CD14-positive monocyte (primary cell): Measurements from ENCODE around the gene SNRPA1. TPM values are rescaled to one million over a fixed set of nuclear protein-coding genes. Genes with fewer than 3 reads are reported as not detected.

Experiments used
- DNase-seq, 3 donors: peaks; one replicate each; pipeline ENCODE4 v3.0.0-alpha.2; 2011 to 2022
- H2AFZ ChIP-seq: 2 replicates; pipeline ENCODE4 v1.6.0; 2012; ENCODE audit warnings: mild to moderate bottlenecking, low read depth, low read length, inconsistent platforms; ENCODE audit not compliant: insufficient read depth, poor library complexity, severe bottlenecking
- H3K27ac ChIP-seq, 2 donors: 1 replicate in 1 of 2; 2 replicates in 1 of 2; pipeline ENCODE4 v1.5.1; 2012 to 2013; ENCODE audit warnings: low read length in 2 of 2, control low read depth in 1 of 2, inconsistent platforms in 1 of 2, low read depth in 1 of 2, mild to moderate bottlenecking in 1 of 2
- H3K27me3 ChIP-seq, 2 donors: one replicate each; pipeline versions ENCODE4 v1.6.0 to v1.6.1; 2011 to 2013; ENCODE audit warnings: low read length in 2 of 2; ENCODE audit not compliant: control insufficient read depth in 2 of 2, insufficient read depth in 2 of 2
- H3K36me3 ChIP-seq, 2 donors: replicated peaks in 1 of 2; 1 replicate in 1 of 2; 2 replicates in 1 of 2; pipeline versions ENCODE4 v1.5.1 to v1.6.1; 2012 to 2013; ENCODE audit warnings: low read length in 2 of 2, control low read depth in 1 of 2, inconsistent platforms in 1 of 2, mild to moderate bottlenecking in 1 of 2; ENCODE audit not compliant: insufficient read depth in 2 of 2, control insufficient read depth in 1 of 2
- H3K4me1 ChIP-seq, 2 donors: 1 replicate in 1 of 2; 2 replicates in 1 of 2; pipeline versions ENCODE4 v1.5.1 to v1.6.1; 2012 to 2013; ENCODE audit warnings: low read length in 2 of 2, control low read depth in 1 of 2, inconsistent platforms in 1 of 2, mild to moderate bottlenecking in 1 of 2, moderate library complexity in 1 of 2; ENCODE audit not compliant: insufficient read depth in 2 of 2, control insufficient read depth in 1 of 2
- H3K4me2 ChIP-seq: replicated peaks from 2 replicates; pipeline ENCODE3; 2012; ENCODE audit warnings: low read length, moderate library complexity, mild to moderate bottlenecking; ENCODE audit not compliant: poor library complexity, severe bottlenecking; ENCODE audit errors: extremely low read depth
- H3K4me3 ChIP-seq, 3 experiments: fragments of 200-600 bp in 1 of 3; sonication (generic) in 1 of 3; replicated peaks in 1 of 3; 1 replicate in 2 of 3; 2 replicates in 1 of 3; pipeline ENCODE4 v1.5.1; 2011 to 2013; ENCODE audit warnings: low read length in 3 of 3, mild to moderate bottlenecking in 3 of 3, control low read depth in 2 of 3, low read depth in 2 of 3, inconsistent platforms in 1 of 3, moderate library complexity in 1 of 3
- H3K79me2 ChIP-seq: 2 replicates; pipeline ENCODE4 v1.6.0; 2012; ENCODE audit warnings: mild to moderate bottlenecking, control low read depth, inconsistent platforms, low read length, moderate library complexity; ENCODE audit not compliant: insufficient read depth
- H3K9ac ChIP-seq: 2 replicates; pipeline ENCODE4 v1.6.0; 2017; ENCODE audit warnings: low read length, mild to moderate bottlenecking; ENCODE audit not compliant: insufficient read depth, poor library complexity, severe bottlenecking
- H3K9me3 ChIP-seq, 2 donors: replicated peaks in 1 of 2; 1 replicate in 1 of 2; 2 replicates in 1 of 2; pipeline versions ENCODE4 v1.5.1 to v1.6.1; 2012 to 2013; ENCODE audit warnings: low read length in 2 of 2, control low read depth in 1 of 2; ENCODE audit not compliant: control insufficient read depth in 1 of 2, insufficient read depth in 1 of 2
- H4K20me1 ChIP-seq: 2 replicates; pipeline ENCODE4 v1.6.0; 2012; ENCODE audit warnings: mild to moderate bottlenecking, low read length, control low read depth, moderate library complexity; ENCODE audit not compliant: insufficient read depth
- H3K27ac Mint-ChIP-seq, 7 donors: one replicate each; pipeline ENCODE4 v1.8.0; 2020; ENCODE audit warnings: mild to moderate bottlenecking in 7 of 7, mixed read lengths in 7 of 7, moderate library complexity in 6 of 7, inconsistent platforms in 2 of 7
- H3K27me3 Mint-ChIP-seq, 3 donors: one replicate each; pipeline ENCODE4 v1.8.0; 2021 to 2022; ENCODE audit warnings: low read depth in 3 of 3, mild to moderate bottlenecking in 3 of 3, mixed read lengths in 3 of 3, moderate library complexity in 3 of 3, inconsistent platforms in 1 of 3
- H3K36me3 Mint-ChIP-seq, 2 donors: one replicate each; pipeline ENCODE4 v1.8.0; 2020; ENCODE audit warnings: mixed read lengths in 2 of 2, inconsistent platforms in 1 of 2, mild to moderate bottlenecking in 1 of 2
- H3K4me1 Mint-ChIP-seq: one replicate; pipeline ENCODE4 v1.8.0; 2020; ENCODE audit warnings: mild to moderate bottlenecking, mixed read lengths
- H3K4me3 Mint-ChIP-seq, 2 donors: one replicate each; pipeline ENCODE4 v1.8.0; 2020; ENCODE audit warnings: mild to moderate bottlenecking in 2 of 2, mixed read lengths in 2 of 2, moderate library complexity in 1 of 2
- H3K9me3 Mint-ChIP-seq, 7 donors: one replicate each; pipeline ENCODE4 v1.8.0; 2020 to 2022; ENCODE audit warnings: mixed read lengths in 7 of 7, mild to moderate bottlenecking in 6 of 7, moderate library complexity in 6 of 7, inconsistent platforms in 2 of 7
- WGBS: methylation state at CpG from one replicate; pipeline ENCODE4 v1.1.5; 2013; ENCODE audit warnings: missing lambda C conversion rate; ENCODE audit not compliant: insufficient coverage; 5-methylcytosine and 5-hydroxymethylcytosine counted together
- intact Hi-C, 2 donors: fragments of 100-400 bp; cut with micrococcal nuclease; formaldehyde crosslinking; loops; one replicate each; pipeline versions ENCODE4 v1.15.0 to v1.15.1; 2023
- polyA plus RNA-seq, 3 donors: library from polyadenylated mRNA; depleted of rRNA in 1 of 3; unstranded in 2 of 3; stranded (reverse) in 1 of 3; fragments of 300-500 nt in 2 of 3; fragments of >200 nt in 1 of 3; fragmentation: Illumina TruSeq in 2 of 3; gene quantifications; 1 replicate in 2 of 3; 2 replicates in 1 of 3; pipeline ENCODE4 v1.2.3, GENCODE V29; 2012 to 2021
- TF ChIP-seq, protein P1 (sequence below): fragments of 200-600 bp; IDR thresholded peaks from one replicate; pipeline ENCODE4 v1.8.0; 2022; ENCODE audit warnings: antibody characterized with exemption, mild to moderate bottlenecking

The SNRPA1 gene
- polyA plus RNA-seq, 3 donors, result 23.8 to 65.5 (median 35.4) TPM

DNA sequence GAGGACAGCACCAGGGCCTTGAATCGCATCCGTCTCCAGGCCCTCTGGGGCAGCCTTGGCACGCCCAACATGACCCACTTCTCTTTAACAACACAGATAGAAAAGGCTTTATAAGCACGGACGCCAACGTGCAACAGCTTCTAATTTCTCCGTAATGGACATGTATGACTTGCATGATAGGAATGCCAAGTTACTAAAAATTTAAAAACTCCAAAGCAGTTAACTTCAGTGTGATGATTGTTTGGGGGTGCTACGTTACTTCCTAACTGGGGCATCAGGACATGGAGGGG is 30.9 kb upstream of the SNRPA1 start:
- H3K79me2 ChIP-seq, result no peaks in the 10 kb centered on the region

DNA sequence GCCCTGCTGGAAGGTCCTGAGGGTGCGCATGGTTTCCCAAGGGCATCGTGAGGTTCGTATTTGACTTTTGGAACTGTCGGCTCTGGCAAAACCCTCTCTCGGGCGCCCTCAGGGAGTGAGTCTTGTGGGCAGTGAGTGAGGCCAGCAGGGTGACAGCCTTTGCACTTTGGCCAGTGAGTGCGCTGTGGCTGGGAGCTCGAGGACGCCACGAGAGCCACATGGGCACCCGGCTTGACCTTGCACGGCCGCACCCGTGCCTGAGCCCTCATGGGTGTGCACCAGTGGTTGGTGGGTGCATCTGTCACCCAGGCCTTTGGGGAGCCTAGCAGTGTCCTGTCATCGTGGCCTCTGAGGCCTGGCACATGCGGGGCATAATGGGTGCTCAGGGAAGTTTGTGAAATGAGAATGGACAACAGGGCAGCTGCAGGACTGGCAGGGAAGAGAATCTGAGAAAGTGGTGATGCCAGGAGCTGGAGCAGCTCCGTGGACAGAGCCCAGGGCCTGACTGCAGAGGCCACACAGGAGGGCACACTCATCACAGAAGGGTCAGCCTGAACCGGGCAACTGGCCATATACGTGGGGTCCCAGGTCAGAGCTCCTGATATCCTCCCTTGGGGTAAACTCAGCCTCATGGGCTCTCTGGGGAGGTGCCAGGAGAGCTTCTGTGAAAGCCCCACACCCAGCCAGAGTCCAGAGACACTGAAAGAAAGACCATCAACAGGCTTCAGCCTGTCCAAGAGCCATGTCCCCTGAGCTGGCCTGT is 30.4 kb upstream of the SNRPA1 start:
- no peaks in the 10 kb centered on the region for H4K20me1 ChIP-seq
- no peaks in the 10 kb centered on the region for H3K36me3 ChIP-seq
- H3K4me2 ChIP-seq, result no peak overlapping the region
- H3K9ac ChIP-seq, result no peak overlapping the region
- Mint-ChIP-seq H3K27me3 (peaks cover 25 to 52% (median 27%) of the 10 kb centered on the region in 3 donors), H3K36me3 (peaks cover 0 to 2% of the 10 kb centered on the region in 2 donors), H3K4me1 (peaks cover 12% of the 10 kb centered on the region), H3K27ac (peak overlapping the region in 1 of 7 donors; percentile 25), H3K9me3 (peaks cover 0 to 5% (median 2%) of the 10 kb centered on the region in 7 donors), H3K4me3 (no peak overlapping the region)
- H3K4me3 ChIP-seq, result no peak overlapping the region
- H3K79me2 ChIP-seq, result no peaks in the 10 kb centered on the region
- DNase-seq, result no peak
- no peak overlapping the region for H2AFZ ChIP-seq
- peaks cover 0 to 3% of the 10 kb centered on the region in 2 donors for H3K27me3 ChIP-seq
- TF ChIP-seq, protein P1, sequence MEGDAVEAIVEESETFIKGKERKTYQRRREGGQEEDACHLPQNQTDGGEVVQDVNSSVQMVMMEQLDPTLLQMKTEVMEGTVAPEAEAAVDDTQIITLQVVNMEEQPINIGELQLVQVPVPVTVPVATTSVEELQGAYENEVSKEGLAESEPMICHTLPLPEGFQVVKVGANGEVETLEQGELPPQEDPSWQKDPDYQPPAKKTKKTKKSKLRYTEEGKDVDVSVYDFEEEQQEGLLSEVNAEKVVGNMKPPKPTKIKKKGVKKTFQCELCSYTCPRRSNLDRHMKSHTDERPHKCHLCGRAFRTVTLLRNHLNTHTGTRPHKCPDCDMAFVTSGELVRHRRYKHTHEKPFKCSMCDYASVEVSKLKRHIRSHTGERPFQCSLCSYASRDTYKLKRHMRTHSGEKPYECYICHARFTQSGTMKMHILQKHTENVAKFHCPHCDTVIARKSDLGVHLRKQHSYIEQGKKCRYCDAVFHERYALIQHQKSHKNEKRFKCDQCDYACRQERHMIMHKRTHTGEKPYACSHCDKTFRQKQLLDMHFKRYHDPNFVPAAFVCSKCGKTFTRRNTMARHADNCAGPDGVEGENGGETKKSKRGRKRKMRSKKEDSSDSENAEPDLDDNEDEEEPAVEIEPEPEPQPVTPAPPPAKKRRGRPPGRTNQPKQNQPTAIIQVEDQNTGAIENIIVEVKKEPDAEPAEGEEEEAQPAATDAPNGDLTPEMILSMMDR, result no peak
- H3K4me1 ChIP-seq, result peaks cover 7 to 8% of the 10 kb centered on the region in 2 donors
- H3K27ac ChIP-seq, result no peak overlapping the region
- no peaks in the 10 kb centered on the region for H3K9me3 ChIP-seq
- 91% methylated on average over 18 of the region's 19 CpGs for WGBS
- intact Hi-C loops, result no loop called here

More for the DNA sequence above, 30.9 kb upstream of the SNRPA1 start:
- Mint-ChIP-seq H3K27ac (no peak overlapping the region), H3K36me3 (peaks cover 0 to 2% of the 10 kb centered on the region in 2 donors), H3K9me3 (peaks cover 0 to 5% (median 2%) of the 10 kb centered on the region in 7 donors), H3K4me3 (no peak overlapping the region), H3K27me3 (peaks cover 27 to 52% (median 27%) of the 10 kb centered on the region in 3 donors), H3K4me1 (peaks cover 7% of the 10 kb centered on the region)
- intact Hi-C loops, result no loop called here
- H3K4me2 ChIP-seq, result no peak overlapping the region
- H3K36me3 ChIP-seq, result no peaks in the 10 kb centered on the region
- no peak for DNase-seq
- peaks cover 2 to 3% of the 10 kb centered on the region in 2 donors for H3K4me1 ChIP-seq
- WGBS, result 97% methylated on average over 3 of the region's 8 CpGs
- H2AFZ ChIP-seq, result no peak overlapping the region
- H3K9me3 ChIP-seq, result no peaks in the 10 kb centered on the region
- no peaks in the 10 kb centered on the region for H4K20me1 ChIP-seq
- no peak overlapping the region for H3K4me3 ChIP-seq
- H3K27me3 ChIP-seq, result peaks cover 0 to 6% of the 10 kb centered on the region in 2 donors
- no peak overlapping the region for H3K27ac ChIP-seq
- H3K9ac ChIP-seq, result no peak overlapping the region
- TF ChIP-seq, protein P1, result no peak
